Activated CD8-positive, alpha-beta T cell treated with anti-CD3 and anti-CD28 coated beads for 36 hours (primary cell): ENCODE measurements around the gene DDX19B. TPM values are rescaled to one million over a fixed set of nuclear protein-coding genes. Genes with fewer than 3 reads are reported as not detected.
"Not testable (repeated sequence)": the region's sequence is repeated elsewhere in the genome, so short reads cannot be mapped to it uniquely, and the experiment has no call there.

Experiments
- ATAC-seq: fragments of 200-7000 bp; cut with Tn5 transposase; one replicate; pipeline ENCODE4 v1.10.0; 2021; ENCODE audit warnings: mild to moderate bottlenecking, moderate library complexity
- CTCF ChIA-PET: fragments of 350-600 bp; sonication (Branson Sonifier 250); formaldehyde crosslinking; loops from one replicate; lab custom pipeline; 2021; ENCODE audit warnings: antibody characterized with exemption; lab: Charles Lee
- POLR2A ChIA-PET: fragments of 350-600 bp; sonication (Branson Sonifier 250); formaldehyde crosslinking; loops from one replicate; lab custom pipeline; 2021; ENCODE audit warnings: antibody characterized with exemption; lab: Charles Lee
- DNase-seq: peaks from one replicate; pipeline ENCODE4 v3.0.0-alpha.2; 2020
- H3K27ac Mint-ChIP-seq: one replicate; pipeline ENCODE4 v1.8.0; 2021; ENCODE audit warnings: mild to moderate bottlenecking, mixed read lengths
- H3K27me3 Mint-ChIP-seq: one replicate; pipeline ENCODE4 v1.8.0; 2021; ENCODE audit warnings: mixed read lengths
- H3K36me3 Mint-ChIP-seq: one replicate; pipeline ENCODE4 v1.8.0; 2021; ENCODE audit warnings: low read depth, mixed read lengths
- H3K4me1 Mint-ChIP-seq: one replicate; pipeline ENCODE4 v1.8.0; 2021; ENCODE audit warnings: low read depth, mixed read lengths
- H3K4me3 Mint-ChIP-seq: one replicate; pipeline ENCODE4 v1.8.0; 2021; ENCODE audit warnings: mild to moderate bottlenecking, moderate library complexity, mixed read lengths
- H3K9me3 Mint-ChIP-seq: one replicate; pipeline ENCODE4 v1.8.0; 2021; ENCODE audit warnings: mixed read lengths
- intact Hi-C: fragments of 100-400 bp; cut with micrococcal nuclease; formaldehyde crosslinking; loops from one replicate; pipeline ENCODE4 v1.10.0; 2022
- total RNA-seq, 2 experiments: library from RNA; stranded (reverse); gene quantifications; one replicate each; pipeline ENCODE4 v1.2.3, GENCODE V29; 2021
- TF ChIP-seq, protein P1 (sequence below): fragments of 200-600 bp; IDR thresholded peaks from one replicate; pipeline ENCODE4 v1.8.0; 2022; ENCODE audit warnings: antibody characterized with exemption, mild to moderate bottlenecking

The DDX19B gene
- total RNA-seq, 2 experiments from 2014 or later, result 34.8 to 42.2 TPM

DNA sequence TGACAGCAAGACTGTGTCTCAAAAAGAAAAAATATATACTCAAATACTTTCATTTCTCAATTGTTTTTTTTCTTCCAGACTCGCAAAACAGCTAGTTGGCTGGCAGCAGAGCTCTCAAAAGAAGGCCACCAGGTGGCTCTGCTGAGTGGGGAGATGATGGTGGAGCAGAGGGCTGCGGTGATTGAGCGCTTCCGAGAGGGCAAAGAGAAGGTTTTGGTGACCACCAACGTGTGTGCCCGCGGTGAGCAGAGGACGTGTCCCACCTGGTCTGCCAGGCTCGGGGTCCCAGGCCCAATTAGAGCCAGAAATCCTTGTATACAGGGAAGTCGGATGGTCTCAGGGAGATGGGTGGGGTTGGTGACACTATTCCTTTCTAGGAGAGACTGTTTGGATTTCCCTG, 71.2 kb downstream of the DDX19B start:
- Mint-ChIP-seq H3K36me3 (peaks cover 45% of the 10 kb centered on the region), H3K27ac (peak overlapping the region; percentile 67)
- TF ChIP-seq, protein P1, sequence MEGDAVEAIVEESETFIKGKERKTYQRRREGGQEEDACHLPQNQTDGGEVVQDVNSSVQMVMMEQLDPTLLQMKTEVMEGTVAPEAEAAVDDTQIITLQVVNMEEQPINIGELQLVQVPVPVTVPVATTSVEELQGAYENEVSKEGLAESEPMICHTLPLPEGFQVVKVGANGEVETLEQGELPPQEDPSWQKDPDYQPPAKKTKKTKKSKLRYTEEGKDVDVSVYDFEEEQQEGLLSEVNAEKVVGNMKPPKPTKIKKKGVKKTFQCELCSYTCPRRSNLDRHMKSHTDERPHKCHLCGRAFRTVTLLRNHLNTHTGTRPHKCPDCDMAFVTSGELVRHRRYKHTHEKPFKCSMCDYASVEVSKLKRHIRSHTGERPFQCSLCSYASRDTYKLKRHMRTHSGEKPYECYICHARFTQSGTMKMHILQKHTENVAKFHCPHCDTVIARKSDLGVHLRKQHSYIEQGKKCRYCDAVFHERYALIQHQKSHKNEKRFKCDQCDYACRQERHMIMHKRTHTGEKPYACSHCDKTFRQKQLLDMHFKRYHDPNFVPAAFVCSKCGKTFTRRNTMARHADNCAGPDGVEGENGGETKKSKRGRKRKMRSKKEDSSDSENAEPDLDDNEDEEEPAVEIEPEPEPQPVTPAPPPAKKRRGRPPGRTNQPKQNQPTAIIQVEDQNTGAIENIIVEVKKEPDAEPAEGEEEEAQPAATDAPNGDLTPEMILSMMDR, result peak; percentile 64
- ChIA-PET POLR2A (interaction anchor here (1.2 to 1.3 kb wide), 2 partner anchors 11 to 24 kb away, joined by 4 to 5 read pairs; no protein-coding TSS in a partner anchor), CTCF (interaction anchor here (0.9 to 2.8 kb wide), 9 partner anchors 10 to 284 kb away, joined by 3 to 17 read pairs (median 5); no protein-coding TSS in a partner anchor)
- H3K9me3 Mint-ChIP-seq, H3K27me3 Mint-ChIP-seq, intact Hi-C loops, H3K4me3 Mint-ChIP-seq, H3K4me1 Mint-ChIP-seq: not testable (repeated sequence)
- ATAC-seq (peak; percentile 81), DNase-seq (peak; percentile 56)

DNA sequence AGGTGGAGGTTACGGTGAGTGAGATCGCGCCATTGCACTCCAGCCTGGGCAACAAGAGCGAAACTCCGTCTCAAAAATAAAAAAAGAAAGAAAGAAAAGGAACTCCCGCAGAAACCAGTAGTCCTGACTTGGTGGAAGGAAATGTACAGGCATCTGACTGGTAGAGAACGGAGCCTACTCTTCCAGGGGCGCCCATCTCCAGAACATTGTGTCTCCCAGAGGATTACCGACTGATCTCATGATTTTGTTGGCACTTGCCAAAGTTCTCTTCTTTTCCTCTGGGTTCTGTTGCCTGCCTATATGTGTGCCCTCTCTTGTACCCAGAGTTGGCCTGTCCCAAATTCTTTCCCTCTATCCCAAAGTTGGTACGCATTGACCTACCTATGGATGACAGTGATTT, 71.9 kb downstream of the DDX19B start:
- intact Hi-C loops, result no loop called here
- POLR2A ChIA-PET, result no interaction called here
- no peak overlapping the region for H3K27ac Mint-ChIP-seq
- H3K4me3 Mint-ChIP-seq, result no peak overlapping the region
- H3K36me3 Mint-ChIP-seq, result peaks cover 50% of the 10 kb centered on the region
- no peak for DNase-seq
- H3K27me3 Mint-ChIP-seq, result no peaks in the 10 kb centered on the region
- CTCF ChIA-PET, result no interaction called here
- peaks cover 2% of the 10 kb centered on the region for H3K4me1 Mint-ChIP-seq
- no peaks in the 10 kb centered on the region for H3K9me3 Mint-ChIP-seq
- no peak for ATAC-seq
- TF ChIP-seq, protein P1, result no peak

DNA sequence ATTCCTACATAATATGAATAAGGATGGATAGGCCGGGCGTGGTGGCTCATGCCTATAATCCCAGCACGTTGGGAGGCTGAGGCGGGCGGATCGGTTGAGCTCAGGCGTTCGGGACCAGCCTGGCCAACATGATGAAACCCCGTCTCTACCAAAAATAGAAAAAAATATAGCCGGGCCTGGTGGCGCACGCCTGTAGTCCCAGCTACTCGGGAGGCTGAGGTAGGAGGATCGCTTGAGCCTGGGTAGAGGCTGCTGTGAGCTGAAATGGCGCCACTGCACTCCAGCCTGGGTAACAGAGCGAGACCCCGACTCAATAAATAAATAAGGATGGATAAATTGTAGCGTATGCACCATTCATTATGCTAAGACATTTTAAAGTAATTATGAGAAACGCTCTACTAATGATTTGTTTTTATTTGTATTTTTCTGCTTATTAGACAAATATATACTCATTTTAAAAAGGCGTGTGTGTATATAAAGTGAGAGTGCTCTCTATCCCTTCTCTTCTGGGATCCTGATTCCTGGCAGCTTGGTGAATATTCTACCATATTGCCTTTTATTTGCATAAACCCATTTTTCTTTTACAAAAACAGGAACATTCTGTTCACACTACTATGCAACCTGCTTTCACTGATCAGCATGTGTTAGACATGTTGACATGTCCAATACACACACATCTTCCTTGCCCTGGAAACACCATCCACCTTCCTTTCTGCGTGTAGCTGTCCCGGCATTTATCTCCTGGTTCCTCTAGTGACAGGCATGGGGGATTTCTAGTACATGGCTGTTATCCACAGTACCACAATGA, 74.1 kb downstream of the DDX19B start:
- CTCF ChIA-PET, result no interaction called here
- TF ChIP-seq, protein P1, result no peak
- H3K4me1 Mint-ChIP-seq, result peaks cover 5% of the 10 kb centered on the region
- H3K27me3 Mint-ChIP-seq, result no peaks in the 10 kb centered on the region
- POLR2A ChIA-PET, result interaction anchor here (0.6 to 2.0 kb wide), 3 partner anchors 8 to 170 kb away, joined by 3 to 6 read pairs (median 6); no protein-coding TSS in a partner anchor
- intact Hi-C loops, result no loop called here
- no peaks in the 10 kb centered on the region for H3K9me3 Mint-ChIP-seq
- no peak overlapping the region for H3K4me3 Mint-ChIP-seq
- ATAC-seq (no peak), DNase-seq (no peak)
- H3K27ac Mint-ChIP-seq, result peak overlapping the region; percentile 12
- H3K36me3 Mint-ChIP-seq, result peaks cover 51% of the 10 kb centered on the region

DNA sequence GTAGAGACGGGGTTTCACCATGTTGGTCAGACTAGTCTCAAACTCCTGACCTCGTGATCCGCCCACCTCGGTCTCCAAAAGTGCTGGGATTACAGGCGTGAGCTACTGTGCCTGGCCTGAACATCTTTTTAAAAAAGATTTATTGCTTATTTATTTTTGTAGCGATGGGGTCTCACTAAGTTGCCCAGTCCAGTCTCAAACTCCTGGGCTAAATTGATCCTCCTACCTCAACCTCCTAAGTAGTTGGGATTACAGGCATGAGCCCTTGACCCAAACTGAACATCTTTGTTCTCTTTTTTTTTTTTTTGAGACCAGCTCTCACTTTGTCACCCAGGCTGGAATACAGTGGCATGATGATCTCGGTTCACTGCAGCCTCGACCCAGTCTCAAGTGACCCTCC, 75.2 kb downstream of the DDX19B start:
- H3K27me3 Mint-ChIP-seq, result no peaks in the 10 kb centered on the region
- no peaks in the 10 kb centered on the region for H3K9me3 Mint-ChIP-seq
- no peak overlapping the region for H3K4me3 Mint-ChIP-seq
- POLR2A ChIA-PET, result no interaction called here
- DNase-seq (no peak), ATAC-seq (no peak)
- H3K4me1 Mint-ChIP-seq, result peaks cover 6% of the 10 kb centered on the region
- peaks cover 52% of the 10 kb centered on the region for H3K36me3 Mint-ChIP-seq
- TF ChIP-seq, protein P1, result no peak
- H3K27ac Mint-ChIP-seq, result no peak overlapping the region
- CTCF ChIA-PET, result no interaction called here
- intact Hi-C loops, result no loop called here
